Measurements from ENCODE around the gene CC2D2A.

The CC2D2A gene

GRCh38 chr4:15457406-15458201 is 12.1 kb upstream of the CC2D2A start:
- peak; percentile 76 for DNase-seq
- in situ Hi-C loops (cut with MboI; ENCODE audit: low pct_unique_long_range_greater_than_20kb, low sequenced_read_pairs), result loop anchor here (25.0 kb wide), 1 partner anchor 220 kb away; no protein-coding TSS in a partner anchor

- no peak for DNase-seq
- in situ Hi-C loops (cut with MboI; ENCODE audit: low pct_unique_long_range_greater_than_20kb, low sequenced_read_pairs), result loop anchor here (25.0 kb wide), 1 partner anchor 221 kb away; no protein-coding TSS in a partner anchor
Measured at GRCh38 chr4:15458616-15459015, 11.1 kb upstream of the CC2D2A start.

- in situ Hi-C loops (cut with MboI; ENCODE audit: low pct_unique_long_range_greater_than_20kb, low sequenced_read_pairs), result loop anchor here (25.0 kb wide), 1 partner anchor 222 kb away; no protein-coding TSS in a partner anchor
- no peak for DNase-seq
Measured at GRCh38 chr4:15459706-15460105, 10.0 kb upstream of the CC2D2A start.

GRCh38 chr4:15466596-15466995 is 3.1 kb upstream of the CC2D2A start:
- in situ Hi-C loops (cut with MboI; ENCODE audit: low pct_unique_long_range_greater_than_20kb, low sequenced_read_pairs), result loop anchor here (25.0 kb wide), 1 partner anchor 229 kb away; no protein-coding TSS in a partner anchor
- no peak for DNase-seq

GRCh38 chr4:15470128-15470475 is 420 bp downstream of the CC2D2A start:
- DNase-seq, result no peak
- in situ Hi-C loops (cut with MboI; ENCODE audit: low pct_unique_long_range_greater_than_20kb, low sequenced_read_pairs), result loop anchor here (25.0 kb wide), 1 partner anchor 233 kb away; no protein-coding TSS in a partner anchor

GRCh38 chr4:15476396-15476795 is 6.7 kb downstream of the CC2D2A start:
- in situ Hi-C loops (cut with MboI; ENCODE audit: low pct_unique_long_range_greater_than_20kb, low sequenced_read_pairs), result no loop called here
- DNase-seq, result no peak

- no peak for DNase-seq
- in situ Hi-C loops (cut with MboI; ENCODE audit: low pct_unique_long_range_greater_than_20kb, low sequenced_read_pairs), result no loop called here
Measured at GRCh38 chr4:15478724-15479088, 9.0 kb downstream of the CC2D2A start.

GRCh38 chr4:15479089-15479912 is 9.6 kb downstream of the CC2D2A start:
- DNase-seq, result peak; percentile 77
- in situ Hi-C loops (cut with MboI; ENCODE audit: low pct_unique_long_range_greater_than_20kb, low sequenced_read_pairs), result no loop called here

GRCh38 chr4:15479913-15480185 is 10.2 kb downstream of the CC2D2A start:
- in situ Hi-C loops (cut with MboI; ENCODE audit: low pct_unique_long_range_greater_than_20kb, low sequenced_read_pairs), result no loop called here
- DNase-seq, result no peak

GRCh38 chr4:15481961-15482745 is 12.5 kb downstream of the CC2D2A start:
- no peak for DNase-seq
- in situ Hi-C loops (cut with MboI; ENCODE audit: low pct_unique_long_range_greater_than_20kb, low sequenced_read_pairs), result no loop called here

GRCh38 chr4:15482842-15483241 is 13.2 kb downstream of the CC2D2A start:
- in situ Hi-C loops (cut with MboI; ENCODE audit: low pct_unique_long_range_greater_than_20kb, low sequenced_read_pairs), result no loop called here
- no peak for DNase-seq

- in situ Hi-C loops (cut with MboI; ENCODE audit: low pct_unique_long_range_greater_than_20kb, low sequenced_read_pairs), result no loop called here
- DNase-seq, result no peak
Measured at GRCh38 chr4:15488136-15488535, 18.5 kb downstream of the CC2D2A start.

GRCh38 chr4:15488658-15489470 is 19.2 kb downstream of the CC2D2A start:
- no peak for DNase-seq
- in situ Hi-C loops (cut with MboI; ENCODE audit: low pct_unique_long_range_greater_than_20kb, low sequenced_read_pairs), result no loop called here

- in situ Hi-C loops (cut with MboI; ENCODE audit: low pct_unique_long_range_greater_than_20kb, low sequenced_read_pairs), result no loop called here
- no peak for DNase-seq
Measured at GRCh38 chr4:15489551-15489950, 19.9 kb downstream of the CC2D2A start.

- in situ Hi-C loops (cut with MboI; ENCODE audit: low pct_unique_long_range_greater_than_20kb, low sequenced_read_pairs), result no loop called here
- DNase-seq, result no peak
Measured at GRCh38 chr4:15493411-15493810, 23.7 kb downstream of the CC2D2A start.

GRCh38 chr4:15495621-15496020 is 25.9 kb downstream of the CC2D2A start:
- in situ Hi-C loops (cut with MboI; ENCODE audit: low pct_unique_long_range_greater_than_20kb, low sequenced_read_pairs), result no loop called here
- peak; percentile 23 for DNase-seq

GRCh38 chr4:15498356-15498755 is 28.7 kb downstream of the CC2D2A start:
- no peak for DNase-seq
- in situ Hi-C loops (cut with MboI; ENCODE audit: low pct_unique_long_range_greater_than_20kb, low sequenced_read_pairs), result no loop called here

- in situ Hi-C loops (cut with MboI; ENCODE audit: low pct_unique_long_range_greater_than_20kb, low sequenced_read_pairs), result no loop called here
- DNase-seq, result no peak
Measured at GRCh38 chr4:15500701-15501100, 31.0 kb downstream of the CC2D2A start.

GRCh38 chr4:15501941-15502340 is 32.3 kb downstream of the CC2D2A start:
- in situ Hi-C loops (cut with MboI; ENCODE audit: low pct_unique_long_range_greater_than_20kb, low sequenced_read_pairs), result no loop called here
- DNase-seq, result no peak
